ENCODE results near the gene MYL1.

- TF ChIP-seq CTCF (IDR thresholded peaks at IDR 0.05): no peak
- TF ChIP-seq POLR2AphosphoS5 (IDR thresholded peaks at IDR 0.05): no peak
- no peak for TF ChIP-seq EP300 (IDR thresholded peaks at IDR 0.05)
Measured at GRCh38 chr2:210287301-210287700, 27.7 kb downstream of the MYL1 start.
